ENCODE data around the gene CRTC3. TPM values are rescaled to one million over a fixed set of nuclear protein-coding genes. Genes with fewer than 3 reads are reported as not detected.

The CRTC3 gene
- total and polyA plus RNA-seq, 4 donors, result 5.1 to 16.8 (median 7.6) TPM

DNA sequence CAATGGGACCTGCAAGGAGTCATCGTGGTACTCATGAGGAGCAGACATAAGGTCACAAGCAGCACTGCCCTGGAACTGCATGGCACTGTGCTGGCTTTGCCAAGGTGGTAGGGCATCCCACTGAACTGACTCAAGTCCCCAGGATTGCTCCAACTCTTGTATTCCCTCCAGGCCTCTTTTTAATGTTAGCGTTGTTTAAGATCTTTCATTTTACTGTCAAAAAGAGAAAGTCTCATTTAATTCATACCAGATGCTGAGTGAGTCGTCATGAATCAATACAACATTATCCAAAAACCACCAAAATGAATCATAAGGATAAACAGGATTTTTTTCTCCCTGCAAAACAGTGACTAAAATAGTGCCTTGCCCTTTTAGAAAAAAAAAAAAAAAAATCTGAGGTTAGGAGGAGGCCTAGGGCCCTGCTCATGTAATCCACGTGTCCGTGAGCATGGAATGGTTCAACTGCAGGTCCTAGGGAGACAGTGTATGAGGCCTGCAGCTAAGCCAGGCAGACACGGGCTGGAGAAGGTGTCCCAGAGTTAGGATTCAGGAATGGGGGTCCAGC lies 150.7 kb downstream of the CRTC3 start:
- Histone ChIP-seq H3K27me3 (ENCODE audit: control insufficient read depth in 4 of 4, insufficient read depth in 4 of 4, low read length in 3 of 4) (no peaks in the 10 kb centered on the region), H3K9me3 (ENCODE audit: control insufficient read depth in 4 of 4, low read length in 3 of 4) (no peaks in the 10 kb centered on the region), H3K27ac (ENCODE audit: low read depth in 1 of 2, low read length in 2 of 2) (no peak overlapping the region), H3K36me3 (ENCODE audit: control insufficient read depth in 4 of 4, insufficient read depth in 3 of 4, low read depth in 1 of 4, low read length in 3 of 4) (no peaks in the 10 kb centered on the region), H3K9ac (ENCODE audit: low read depth in 1 of 2, low read length in 2 of 2) (no peak overlapping the region), H3K4me3 (ENCODE audit: low read depth in 1 of 3, low read length in 3 of 3) (no peak overlapping the region), H3K4me1 (ENCODE audit: control insufficient read depth in 4 of 4, insufficient read depth in 4 of 4, low read length in 3 of 4) (no peaks in the 10 kb centered on the region)
- TF ChIP-seq, protein P1, sequence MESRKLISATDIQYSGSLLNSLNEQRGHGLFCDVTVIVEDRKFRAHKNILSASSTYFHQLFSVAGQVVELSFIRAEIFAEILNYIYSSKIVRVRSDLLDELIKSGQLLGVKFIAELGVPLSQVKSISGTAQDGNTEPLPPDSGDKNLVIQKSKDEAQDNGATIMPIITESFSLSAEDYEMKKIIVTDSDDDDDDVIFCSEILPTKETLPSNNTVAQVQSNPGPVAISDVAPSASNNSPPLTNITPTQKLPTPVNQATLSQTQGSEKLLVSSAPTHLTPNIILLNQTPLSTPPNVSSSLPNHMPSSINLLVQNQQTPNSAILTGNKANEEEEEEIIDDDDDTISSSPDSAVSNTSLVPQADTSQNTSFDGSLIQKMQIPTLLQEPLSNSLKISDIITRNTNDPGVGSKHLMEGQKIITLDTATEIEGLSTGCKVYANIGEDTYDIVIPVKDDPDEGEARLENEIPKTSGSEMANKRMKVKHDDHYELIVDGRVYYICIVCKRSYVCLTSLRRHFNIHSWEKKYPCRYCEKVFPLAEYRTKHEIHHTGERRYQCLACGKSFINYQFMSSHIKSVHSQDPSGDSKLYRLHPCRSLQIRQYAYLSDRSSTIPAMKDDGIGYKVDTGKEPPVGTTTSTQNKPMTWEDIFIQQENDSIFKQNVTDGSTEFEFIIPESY (IDR thresholded peaks at IDR 0.05), result no peak
- TF ChIP-seq GABPA (IDR thresholded peaks at IDR 0.05 in 1 of 2, conservative IDR thresholded peaks at IDR 0.05 in 1 of 2) (no peak), NR2F2 (IDR thresholded peaks at IDR 0.05) (no peak), RAD21 (IDR thresholded peaks at IDR 0.05) (no peak)
- TF ChIP-seq, protein P2, sequence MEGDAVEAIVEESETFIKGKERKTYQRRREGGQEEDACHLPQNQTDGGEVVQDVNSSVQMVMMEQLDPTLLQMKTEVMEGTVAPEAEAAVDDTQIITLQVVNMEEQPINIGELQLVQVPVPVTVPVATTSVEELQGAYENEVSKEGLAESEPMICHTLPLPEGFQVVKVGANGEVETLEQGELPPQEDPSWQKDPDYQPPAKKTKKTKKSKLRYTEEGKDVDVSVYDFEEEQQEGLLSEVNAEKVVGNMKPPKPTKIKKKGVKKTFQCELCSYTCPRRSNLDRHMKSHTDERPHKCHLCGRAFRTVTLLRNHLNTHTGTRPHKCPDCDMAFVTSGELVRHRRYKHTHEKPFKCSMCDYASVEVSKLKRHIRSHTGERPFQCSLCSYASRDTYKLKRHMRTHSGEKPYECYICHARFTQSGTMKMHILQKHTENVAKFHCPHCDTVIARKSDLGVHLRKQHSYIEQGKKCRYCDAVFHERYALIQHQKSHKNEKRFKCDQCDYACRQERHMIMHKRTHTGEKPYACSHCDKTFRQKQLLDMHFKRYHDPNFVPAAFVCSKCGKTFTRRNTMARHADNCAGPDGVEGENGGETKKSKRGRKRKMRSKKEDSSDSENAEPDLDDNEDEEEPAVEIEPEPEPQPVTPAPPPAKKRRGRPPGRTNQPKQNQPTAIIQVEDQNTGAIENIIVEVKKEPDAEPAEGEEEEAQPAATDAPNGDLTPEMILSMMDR (IDR thresholded peaks at IDR 0.05; ENCODE audit: low read depth, low read length, missing input control), result no peak
- DNase-seq (ENCODE audit: low spot score), result no peak
- WGBS, result 88% methylated on average over 6 of the region's 6 CpGs

DNA sequence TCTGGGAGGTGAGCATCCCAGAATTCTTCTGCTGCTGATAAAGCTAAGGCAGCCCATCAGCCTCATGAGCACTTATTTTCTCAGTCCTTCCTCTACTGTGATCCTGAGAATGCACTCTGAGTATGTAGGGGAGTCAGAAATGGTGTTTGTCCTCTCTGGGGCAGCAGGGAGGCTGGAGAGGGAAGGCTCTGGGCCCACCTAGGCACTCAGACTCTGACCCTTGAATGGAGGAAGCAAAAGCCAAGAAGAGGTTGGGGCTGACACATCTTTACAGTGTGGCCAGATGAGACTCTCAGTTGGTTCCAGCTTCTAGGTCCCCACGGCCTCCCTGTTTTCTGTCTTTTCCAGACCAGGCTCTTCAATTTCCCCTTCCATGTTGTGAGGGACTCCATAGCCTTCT lies 151.3 kb downstream of the CRTC3 start:
- H3K9me3 ChIP-seq (ENCODE audit: control insufficient read depth in 4 of 4, low read length in 3 of 4), result no peaks in the 10 kb centered on the region
- DNase-seq (ENCODE audit: low spot score), result no peak
- no peaks in the 10 kb centered on the region for H3K4me1 ChIP-seq (ENCODE audit: control insufficient read depth in 4 of 4, insufficient read depth in 4 of 4, low read length in 3 of 4)
- no peak overlapping the region for H3K27ac ChIP-seq (ENCODE audit: low read depth in 1 of 2, low read length in 2 of 2)
- H3K9ac ChIP-seq (ENCODE audit: low read depth in 1 of 2, low read length in 2 of 2), result no peak overlapping the region
- TF ChIP-seq EGR1 (IDR thresholded peaks at IDR 0.05; ENCODE audit: low read depth in 2 of 2) (no peak), HNF4G (IDR thresholded peaks at IDR 0.05) (no peak), HNF4A (conservative IDR thresholded peaks at IDR 0.05) (no peak), JUND (IDR thresholded peaks at IDR 0.05) (no peak), TAF1 (conservative IDR thresholded peaks at IDR 0.05) (no peak), FOXA2 (IDR thresholded peaks at IDR 0.05) (no peak), FOXA1 (IDR thresholded peaks at IDR 0.05) (no peak), GABPA (IDR thresholded peaks at IDR 0.05 in 1 of 2, conservative IDR thresholded peaks at IDR 0.05 in 1 of 2) (no peak), RXRA (IDR thresholded peaks at IDR 0.05) (no peak), YY1 (IDR thresholded peaks at IDR 0.05) (no peak), RAD21 (IDR thresholded peaks at IDR 0.05) (no peak), NR2F2 (IDR thresholded peaks at IDR 0.05) (no peak), SP1 (IDR thresholded peaks at IDR 0.05) (no peak)
- TF ChIP-seq, protein P3, sequence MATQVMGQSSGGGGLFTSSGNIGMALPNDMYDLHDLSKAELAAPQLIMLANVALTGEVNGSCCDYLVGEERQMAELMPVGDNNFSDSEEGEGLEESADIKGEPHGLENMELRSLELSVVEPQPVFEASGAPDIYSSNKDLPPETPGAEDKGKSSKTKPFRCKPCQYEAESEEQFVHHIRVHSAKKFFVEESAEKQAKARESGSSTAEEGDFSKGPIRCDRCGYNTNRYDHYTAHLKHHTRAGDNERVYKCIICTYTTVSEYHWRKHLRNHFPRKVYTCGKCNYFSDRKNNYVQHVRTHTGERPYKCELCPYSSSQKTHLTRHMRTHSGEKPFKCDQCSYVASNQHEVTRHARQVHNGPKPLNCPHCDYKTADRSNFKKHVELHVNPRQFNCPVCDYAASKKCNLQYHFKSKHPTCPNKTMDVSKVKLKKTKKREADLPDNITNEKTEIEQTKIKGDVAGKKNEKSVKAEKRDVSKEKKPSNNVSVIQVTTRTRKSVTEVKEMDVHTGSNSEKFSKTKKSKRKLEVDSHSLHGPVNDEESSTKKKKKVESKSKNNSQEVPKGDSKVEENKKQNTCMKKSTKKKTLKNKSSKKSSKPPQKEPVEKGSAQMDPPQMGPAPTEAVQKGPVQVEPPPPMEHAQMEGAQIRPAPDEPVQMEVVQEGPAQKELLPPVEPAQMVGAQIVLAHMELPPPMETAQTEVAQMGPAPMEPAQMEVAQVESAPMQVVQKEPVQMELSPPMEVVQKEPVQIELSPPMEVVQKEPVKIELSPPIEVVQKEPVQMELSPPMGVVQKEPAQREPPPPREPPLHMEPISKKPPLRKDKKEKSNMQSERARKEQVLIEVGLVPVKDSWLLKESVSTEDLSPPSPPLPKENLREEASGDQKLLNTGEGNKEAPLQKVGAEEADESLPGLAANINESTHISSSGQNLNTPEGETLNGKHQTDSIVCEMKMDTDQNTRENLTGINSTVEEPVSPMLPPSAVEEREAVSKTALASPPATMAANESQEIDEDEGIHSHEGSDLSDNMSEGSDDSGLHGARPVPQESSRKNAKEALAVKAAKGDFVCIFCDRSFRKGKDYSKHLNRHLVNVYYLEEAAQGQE (IDR thresholded peaks at IDR 0.05), result no peak
- TF ChIP-seq, protein P4, sequence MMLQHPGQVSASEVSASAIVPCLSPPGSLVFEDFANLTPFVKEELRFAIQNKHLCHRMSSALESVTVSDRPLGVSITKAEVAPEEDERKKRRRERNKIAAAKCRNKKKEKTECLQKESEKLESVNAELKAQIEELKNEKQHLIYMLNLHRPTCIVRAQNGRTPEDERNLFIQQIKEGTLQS (IDR thresholded peaks at IDR 0.05), result no peak
- TF ChIP-seq, protein P1 (IDR thresholded peaks at IDR 0.05), result no peak
- H3K27me3 ChIP-seq (ENCODE audit: control insufficient read depth in 4 of 4, insufficient read depth in 4 of 4, low read length in 3 of 4), result no peaks in the 10 kb centered on the region
- H3K36me3 ChIP-seq (ENCODE audit: control insufficient read depth in 4 of 4, insufficient read depth in 3 of 4, low read depth in 1 of 4, low read length in 3 of 4), result no peaks in the 10 kb centered on the region
- H3K4me3 ChIP-seq (ENCODE audit: low read depth in 1 of 3, low read length in 3 of 3), result no peak overlapping the region
- 98% methylated on average over 1 of the region's 1 CpG for WGBS
